Measurements from ENCODE around the gene PRSS56.

DNA sequence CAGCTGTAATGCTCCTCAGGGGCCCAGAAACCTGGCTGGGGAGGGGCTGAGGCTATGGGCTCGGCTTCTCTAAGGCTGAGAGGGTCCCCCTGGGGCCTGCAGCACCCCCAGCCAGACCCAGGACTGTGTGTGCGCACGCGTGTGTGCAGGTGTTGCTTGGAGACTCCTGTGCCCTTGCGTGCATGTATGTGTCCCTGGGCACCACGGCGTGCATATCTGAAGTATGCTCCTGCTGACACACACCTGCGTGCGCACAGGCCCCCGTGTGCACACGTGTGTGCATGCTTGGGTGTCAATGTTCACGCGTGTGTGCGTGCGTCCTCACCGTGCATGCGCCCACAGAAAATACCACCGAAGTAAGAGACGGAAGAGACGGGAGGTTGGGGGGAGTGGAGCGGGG is 17.7 kb upstream of the PRSS56 start:
- TF ChIP-seq, protein P1, sequence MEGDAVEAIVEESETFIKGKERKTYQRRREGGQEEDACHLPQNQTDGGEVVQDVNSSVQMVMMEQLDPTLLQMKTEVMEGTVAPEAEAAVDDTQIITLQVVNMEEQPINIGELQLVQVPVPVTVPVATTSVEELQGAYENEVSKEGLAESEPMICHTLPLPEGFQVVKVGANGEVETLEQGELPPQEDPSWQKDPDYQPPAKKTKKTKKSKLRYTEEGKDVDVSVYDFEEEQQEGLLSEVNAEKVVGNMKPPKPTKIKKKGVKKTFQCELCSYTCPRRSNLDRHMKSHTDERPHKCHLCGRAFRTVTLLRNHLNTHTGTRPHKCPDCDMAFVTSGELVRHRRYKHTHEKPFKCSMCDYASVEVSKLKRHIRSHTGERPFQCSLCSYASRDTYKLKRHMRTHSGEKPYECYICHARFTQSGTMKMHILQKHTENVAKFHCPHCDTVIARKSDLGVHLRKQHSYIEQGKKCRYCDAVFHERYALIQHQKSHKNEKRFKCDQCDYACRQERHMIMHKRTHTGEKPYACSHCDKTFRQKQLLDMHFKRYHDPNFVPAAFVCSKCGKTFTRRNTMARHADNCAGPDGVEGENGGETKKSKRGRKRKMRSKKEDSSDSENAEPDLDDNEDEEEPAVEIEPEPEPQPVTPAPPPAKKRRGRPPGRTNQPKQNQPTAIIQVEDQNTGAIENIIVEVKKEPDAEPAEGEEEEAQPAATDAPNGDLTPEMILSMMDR (IDR thresholded peaks at IDR 0.05): no peak
- no peak for TF ChIP-seq ZFX (IDR thresholded peaks at IDR 0.05; ENCODE audit: borderline replicate concordance)
